K562 (cell line): Measurements from ENCODE around the gene GCK. TPM values are rescaled to one million over a fixed set of nuclear protein-coding genes. Genes with fewer than 3 reads are reported as not detected.
A peak's percentile ranks its signal among the peaks of the same experiment; 100 is the strongest.

Experiments
- E2F3 ChIP-seq: fragments of 250-450 bp; sonication (Bioruptor Pico); IDR thresholded peaks from 2 replicates; pipeline ENCODE4 v1.4.0; 2020; ENCODE audit warnings: mild to moderate bottlenecking
- ESRRA ChIP-seq: fragments of 450-650 bp; IDR thresholded peaks from 2 replicates; pipeline ENCODE4 v1.6.1; 2014; ENCODE audit warnings: low read depth, mild to moderate bottlenecking, moderate library complexity, borderline replicate concordance
- EWSR1 ChIP-seq: fragments of 450-650 bp; IDR thresholded peaks from 2 replicates; pipeline ENCODE4 v1.6.1; 2018; ENCODE audit warnings: borderline replicate concordance, mild to moderate bottlenecking, low read depth, moderate library complexity; ENCODE audit not compliant: partially characterized antibody
- HNRNPH1 ChIP-seq: fragments of 200-400 bp; formaldehyde crosslinking; optimal IDR thresholded peaks from 2 replicates; pipeline ENCODE3; 2017; ENCODE audit warnings: low read depth, mild to moderate bottlenecking, low read length, moderate library complexity
- MED1 ChIP-seq: sonication (generic); formaldehyde crosslinking; IDR thresholded peaks from 2 replicates; pipeline ENCODE4 v1.8.1; 2023; ENCODE audit warnings: missing genetic modification reagents, borderline replicate concordance
- PHF8 ChIP-seq: fragments of 200-600 bp; sonication (generic); IDR thresholded peaks from 2 replicates; pipeline ENCODE4 v1.6.1; 2012; ENCODE audit warnings: mixed run types, mild to moderate bottlenecking, inconsistent platforms, low read length, moderate library complexity, borderline replicate concordance
- PYGO2 ChIP-seq: fragments of 450-650 bp; IDR thresholded peaks from 2 replicates; pipeline ENCODE4 v1.6.1; 2016; ENCODE audit warnings: mild to moderate bottlenecking, missing genetic modification characterization, moderate library complexity, missing compliant biosample characterization
- RBBP5 ChIP-seq: fragments of 200-600 bp; sonication (generic); IDR thresholded peaks from 2 replicates; pipeline ENCODE4 v1.6.1; 2012; ENCODE audit warnings: borderline replicate concordance, mild to moderate bottlenecking, low read length, control low read depth, inconsistent platforms; ENCODE audit not compliant: insufficient read depth, poor library complexity, severe bottlenecking
- RUNX1 ChIP-seq: sonication (generic); IDR thresholded peaks from 2 replicates; pipeline ENCODE4 v1.6.1; 2016; ENCODE audit warnings: antibody characterized with exemption, low read depth
- SMAD2 ChIP-seq: fragments of 150-350 bp; IDR thresholded peaks from 2 replicates; pipeline ENCODE4 v1.6.1; 2014; ENCODE audit warnings: low read depth, mild to moderate bottlenecking, low read length
- TOE1 ChIP-seq, 2 experiments: fragments of 450-650 bp in 1 of 2; sonication (generic) in 1 of 2; formaldehyde crosslinking in 1 of 2; IDR thresholded peaks; 2 replicates each; pipeline versions ENCODE4 v1.7.1 to v1.8.0; 2016 to 2022; ENCODE audit warnings: borderline replicate concordance in 2 of 2, mild to moderate bottlenecking in 2 of 2, antibody characterized with exemption in 1 of 2, inconsistent platforms in 1 of 2, low read depth in 1 of 2, missing genetic modification reagents in 1 of 2, moderate library complexity in 1 of 2
- YBX1 ChIP-seq: fragments of 450-650 bp; IDR thresholded peaks from 2 replicates; pipeline ENCODE4 v1.7.1; 2016; ENCODE audit warnings: mild to moderate bottlenecking
- ZNF174 ChIP-seq: fragments of 250-450 bp; sonication (Bioruptor Pico); IDR thresholded peaks from 2 replicates; pipeline ENCODE4 v1.4.0; 2020; ENCODE audit warnings: mild to moderate bottlenecking
- ZNF175 ChIP-seq: fragments of 200-800 bp; sonication (Bioruptor generic); IDR thresholded peaks from 2 replicates; pipeline ENCODE4 v1.6.1; 2016; ENCODE audit warnings: low read depth, mild to moderate bottlenecking, missing genetic modification characterization, missing compliant biosample characterization
- ZNF24 ChIP-seq: fragments of 450-650 bp; IDR thresholded peaks from 2 replicates; pipeline ENCODE4 v1.6.1; 2016
- ZNF830 ChIP-seq: fragments of 250-450 bp; sonication (Bioruptor Pico); IDR thresholded peaks from 2 replicates; pipeline ENCODE4 v1.5.0; 2021; ENCODE audit warnings: mild to moderate bottlenecking
- polyA plus RNA-seq, 8 experiments: library from polyadenylated mRNA; depleted of rRNA in 4 of 8; stranded (reverse) in 5 of 8; unstranded in 3 of 8; fragments of >200 nt; fragmentation: Nextera tagmentation in 2 of 8; fragmentation: Illumina TruSeq in 1 of 8; extraction: Ambion mirVana in 2 of 8; extraction: Trizol in 1 of 8; gene quantifications; 2 replicates each; pipeline versions ENCODE4 v1.2.1 to v1.2.3, GENCODE V29; 2011 to 2014; ENCODE audit warnings: inconsistent platforms in 1 of 8, missing spikeins in 1 of 8
- total RNA-seq, 7 experiments: library from RNA; depleted of rRNA in 6 of 7; stranded (reverse); fragments of >200 nt in 6 of 7; fragmentation: Illumina TruSeq in 2 of 7; extraction: Trizol in 2 of 7; gene quantifications; 2 replicates each; pipeline versions ENCODE4 v1.2.1 to v1.2.3, GENCODE V29; 2011 to 2021; ENCODE audit warnings: low replicate concordance in 1 of 7
- TF ChIP-seq, protein P1 (sequence below), 2 experiments: fragments of 450-650 bp; IDR thresholded peaks; 2 replicates each; pipeline ENCODE4 v1.6.1; 2018; ENCODE audit warnings: mild to moderate bottlenecking in 2 of 2, low read depth in 1 of 2; ENCODE audit not compliant: partially characterized antibody in 2 of 2
- TF ChIP-seq, protein P2 (sequence below): fragments of 250-450 bp; sonication (Bioruptor Pico); IDR thresholded peaks from 2 replicates; pipeline ENCODE4 v1.9.0; 2021; ENCODE audit warnings: mild to moderate bottlenecking
- TF ChIP-seq, protein P3 (sequence below): fragments of 250-450 bp; sonication (Bioruptor Pico); IDR thresholded peaks from 2 replicates; pipeline ENCODE4 v1.4.0; 2020; ENCODE audit warnings: mild to moderate bottlenecking, moderate library complexity

GCK gene
- total and polyA plus RNA-seq, 9 of the 15 experiments (the other 6 are each of a cell fraction or from before 2014, with no cell fraction given): 0.11 to 0.55 (median 0.16) TPM; not detected in 3

DNA sequence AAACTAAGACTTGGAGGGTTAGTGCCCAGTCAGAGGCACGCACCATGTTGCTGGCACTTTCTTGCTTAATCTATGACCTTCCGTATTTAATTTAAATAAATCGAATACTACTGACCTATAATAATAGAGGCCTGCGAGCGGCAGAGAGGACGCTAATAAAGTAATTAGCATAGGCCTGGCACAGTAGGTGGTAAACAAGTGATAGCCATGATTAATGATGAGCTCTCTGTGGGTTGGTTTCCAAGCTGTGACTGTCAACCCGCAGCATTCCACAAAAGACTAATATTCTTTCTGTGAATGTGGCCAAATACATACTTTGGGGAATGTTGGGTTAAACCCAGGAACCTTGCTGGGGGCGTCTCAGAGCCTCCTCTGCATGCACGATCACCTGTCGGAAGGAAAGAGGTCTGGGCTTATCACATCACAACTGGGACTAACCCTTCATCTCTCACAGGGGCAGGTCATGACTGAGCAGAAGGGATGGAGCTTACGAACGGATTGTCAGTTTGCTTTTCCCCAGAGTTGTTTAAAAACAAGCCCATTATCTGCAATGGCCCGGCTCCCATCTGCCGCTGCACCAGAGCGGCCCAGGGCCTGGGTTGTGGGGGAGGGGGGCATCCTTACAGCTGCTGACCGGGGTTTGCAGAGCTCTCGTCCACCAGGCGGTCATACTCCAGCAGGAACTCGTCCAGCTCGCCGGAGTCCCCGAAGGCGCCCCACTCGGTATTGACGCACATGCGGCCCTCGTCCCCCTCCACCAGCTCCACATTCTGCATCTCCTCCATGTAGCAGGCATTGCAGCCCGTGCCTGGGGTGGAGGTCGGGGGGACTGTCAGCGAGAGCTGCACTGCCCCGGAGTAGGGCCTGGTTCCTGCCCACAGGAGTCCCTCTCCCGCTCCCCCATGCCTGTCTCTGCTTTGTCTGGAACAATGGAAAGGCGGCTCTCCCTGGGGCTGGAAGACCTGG, 41.9 kb downstream of the GCK start (continued):
- TF ChIP-seq, protein P1, sequence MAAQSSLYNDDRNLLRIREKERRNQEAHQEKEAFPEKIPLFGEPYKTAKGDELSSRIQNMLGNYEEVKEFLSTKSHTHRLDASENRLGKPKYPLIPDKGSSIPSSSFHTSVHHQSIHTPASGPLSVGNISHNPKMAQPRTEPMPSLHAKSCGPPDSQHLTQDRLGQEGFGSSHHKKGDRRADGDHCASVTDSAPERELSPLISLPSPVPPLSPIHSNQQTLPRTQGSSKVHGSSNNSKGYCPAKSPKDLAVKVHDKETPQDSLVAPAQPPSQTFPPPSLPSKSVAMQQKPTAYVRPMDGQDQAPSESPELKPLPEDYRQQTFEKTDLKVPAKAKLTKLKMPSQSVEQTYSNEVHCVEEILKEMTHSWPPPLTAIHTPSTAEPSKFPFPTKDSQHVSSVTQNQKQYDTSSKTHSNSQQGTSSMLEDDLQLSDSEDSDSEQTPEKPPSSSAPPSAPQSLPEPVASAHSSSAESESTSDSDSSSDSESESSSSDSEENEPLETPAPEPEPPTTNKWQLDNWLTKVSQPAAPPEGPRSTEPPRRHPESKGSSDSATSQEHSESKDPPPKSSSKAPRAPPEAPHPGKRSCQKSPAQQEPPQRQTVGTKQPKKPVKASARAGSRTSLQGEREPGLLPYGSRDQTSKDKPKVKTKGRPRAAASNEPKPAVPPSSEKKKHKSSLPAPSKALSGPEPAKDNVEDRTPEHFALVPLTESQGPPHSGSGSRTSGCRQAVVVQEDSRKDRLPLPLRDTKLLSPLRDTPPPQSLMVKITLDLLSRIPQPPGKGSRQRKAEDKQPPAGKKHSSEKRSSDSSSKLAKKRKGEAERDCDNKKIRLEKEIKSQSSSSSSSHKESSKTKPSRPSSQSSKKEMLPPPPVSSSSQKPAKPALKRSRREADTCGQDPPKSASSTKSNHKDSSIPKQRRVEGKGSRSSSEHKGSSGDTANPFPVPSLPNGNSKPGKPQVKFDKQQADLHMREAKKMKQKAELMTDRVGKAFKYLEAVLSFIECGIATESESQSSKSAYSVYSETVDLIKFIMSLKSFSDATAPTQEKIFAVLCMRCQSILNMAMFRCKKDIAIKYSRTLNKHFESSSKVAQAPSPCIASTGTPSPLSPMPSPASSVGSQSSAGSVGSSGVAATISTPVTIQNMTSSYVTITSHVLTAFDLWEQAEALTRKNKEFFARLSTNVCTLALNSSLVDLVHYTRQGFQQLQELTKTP (IDR thresholded peaks at IDR 0.05; ENCODE audit: low read depth in 1 of 2, partially characterized antibody in 2 of 2): no peak
- TF ChIP-seq PYGO2 (tag): no peak
- TF ChIP-seq EWSR1: no peak
- no peak for TF ChIP-seq E2F3 (CRISPR knock-in tag)
- no peak; the same call in 1 of the 2 replicates for TF ChIP-seq PHF8
- no peak for TF ChIP-seq ZNF175 (CRISPR knock-in tag)
- TF ChIP-seq YBX1: no peak
- TF ChIP-seq, protein P2, sequence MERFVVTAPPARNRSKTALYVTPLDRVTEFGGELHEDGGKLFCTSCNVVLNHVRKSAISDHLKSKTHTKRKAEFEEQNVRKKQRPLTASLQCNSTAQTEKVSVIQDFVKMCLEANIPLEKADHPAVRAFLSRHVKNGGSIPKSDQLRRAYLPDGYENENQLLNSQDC: no peak
- no peak for TF ChIP-seq ZNF830 (CRISPR knock-in tag)
- TF ChIP-seq RBBP5: peak; percentile 76
- TF ChIP-seq, protein P3, sequence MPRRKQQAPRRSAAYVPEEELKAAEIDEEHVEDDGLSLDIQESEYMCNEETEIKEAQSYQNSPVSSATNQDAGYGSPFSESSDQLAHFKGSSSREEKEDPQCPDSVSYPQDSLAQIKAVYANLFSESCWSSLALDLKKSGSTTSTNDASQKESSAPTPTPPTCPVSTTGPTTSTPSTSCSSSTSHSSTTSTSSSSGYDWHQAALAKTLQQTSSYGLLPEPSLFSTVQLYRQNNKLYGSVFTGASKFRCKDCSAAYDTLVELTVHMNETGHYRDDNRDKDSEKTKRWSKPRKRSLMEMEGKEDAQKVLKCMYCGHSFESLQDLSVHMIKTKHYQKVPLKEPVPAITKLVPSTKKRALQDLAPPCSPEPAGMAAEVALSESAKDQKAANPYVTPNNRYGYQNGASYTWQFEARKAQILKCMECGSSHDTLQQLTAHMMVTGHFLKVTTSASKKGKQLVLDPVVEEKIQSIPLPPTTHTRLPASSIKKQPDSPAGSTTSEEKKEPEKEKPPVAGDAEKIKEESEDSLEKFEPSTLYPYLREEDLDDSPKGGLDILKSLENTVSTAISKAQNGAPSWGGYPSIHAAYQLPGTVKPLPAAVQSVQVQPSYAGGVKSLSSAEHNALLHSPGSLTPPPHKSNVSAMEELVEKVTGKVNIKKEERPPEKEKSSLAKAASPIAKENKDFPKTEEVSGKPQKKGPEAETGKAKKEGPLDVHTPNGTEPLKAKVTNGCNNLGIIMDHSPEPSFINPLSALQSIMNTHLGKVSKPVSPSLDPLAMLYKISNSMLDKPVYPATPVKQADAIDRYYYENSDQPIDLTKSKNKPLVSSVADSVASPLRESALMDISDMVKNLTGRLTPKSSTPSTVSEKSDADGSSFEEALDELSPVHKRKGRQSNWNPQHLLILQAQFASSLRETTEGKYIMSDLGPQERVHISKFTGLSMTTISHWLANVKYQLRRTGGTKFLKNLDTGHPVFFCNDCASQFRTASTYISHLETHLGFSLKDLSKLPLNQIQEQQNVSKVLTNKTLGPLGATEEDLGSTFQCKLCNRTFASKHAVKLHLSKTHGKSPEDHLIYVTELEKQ (CRISPR knock-in tag): no peak
- TF ChIP-seq MED1 (CRISPR knock-in tag): no peak
- no peak for TF ChIP-seq HNRNPH1
- peak; percentile 55; the same call in 1 of the 2 replicates for TF ChIP-seq TOE1 (IDR thresholded peaks at IDR 0.05; ENCODE audit: borderline replicate concordance)
- TF ChIP-seq TOE1 (CRISPR knock-in tag; IDR thresholded peaks at IDR 0.05; ENCODE audit: borderline replicate concordance, low read depth): no peak
- TF ChIP-seq ESRRA: no peak
- no peak for TF ChIP-seq ZNF24
- TF ChIP-seq SMAD2: no peak
- TF ChIP-seq RUNX1: no peak
- no peak for TF ChIP-seq ZNF174 (CRISPR knock-in tag)
